GM21786 (cell line): ENCODE results near the gene PALD1.
A peak's percentile ranks its signal among the peaks of the same experiment; 100 is the strongest.
"Not testable (repeated sequence)": the region's sequence is repeated elsewhere in the genome, so short reads cannot be mapped to it uniquely, and the experiment has no call there.

ENCODE experiments used
- ATAC-seq: cut with Tn5 transposase; IDR thresholded peaks from one replicate; pipeline ENCODE4 v1.9.1; 2021; ENCODE audit not compliant: unreplicated experiment

Gene PALD1

DNA sequence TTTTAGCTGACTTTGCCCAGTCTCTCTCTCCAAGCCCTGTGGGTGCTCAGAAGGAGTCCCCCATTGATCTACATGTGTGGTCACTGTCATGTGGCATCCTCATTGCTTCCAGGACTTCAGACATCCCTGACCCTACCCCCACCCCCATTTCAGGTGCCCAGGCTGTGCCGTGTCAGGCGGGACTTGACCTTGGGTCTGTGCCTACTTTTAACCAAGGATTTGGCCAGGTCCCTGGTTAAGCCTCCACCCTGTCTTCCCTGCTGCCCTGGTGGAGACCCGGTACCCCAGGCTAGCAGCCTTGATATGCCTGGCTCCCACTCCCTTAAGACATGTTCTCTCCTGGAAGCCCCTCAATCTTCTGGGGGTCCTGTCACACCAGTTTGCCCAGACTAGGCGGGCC, 92.7 kb downstream of the PALD1 start:
- ATAC-seq, result no peak

DNA sequence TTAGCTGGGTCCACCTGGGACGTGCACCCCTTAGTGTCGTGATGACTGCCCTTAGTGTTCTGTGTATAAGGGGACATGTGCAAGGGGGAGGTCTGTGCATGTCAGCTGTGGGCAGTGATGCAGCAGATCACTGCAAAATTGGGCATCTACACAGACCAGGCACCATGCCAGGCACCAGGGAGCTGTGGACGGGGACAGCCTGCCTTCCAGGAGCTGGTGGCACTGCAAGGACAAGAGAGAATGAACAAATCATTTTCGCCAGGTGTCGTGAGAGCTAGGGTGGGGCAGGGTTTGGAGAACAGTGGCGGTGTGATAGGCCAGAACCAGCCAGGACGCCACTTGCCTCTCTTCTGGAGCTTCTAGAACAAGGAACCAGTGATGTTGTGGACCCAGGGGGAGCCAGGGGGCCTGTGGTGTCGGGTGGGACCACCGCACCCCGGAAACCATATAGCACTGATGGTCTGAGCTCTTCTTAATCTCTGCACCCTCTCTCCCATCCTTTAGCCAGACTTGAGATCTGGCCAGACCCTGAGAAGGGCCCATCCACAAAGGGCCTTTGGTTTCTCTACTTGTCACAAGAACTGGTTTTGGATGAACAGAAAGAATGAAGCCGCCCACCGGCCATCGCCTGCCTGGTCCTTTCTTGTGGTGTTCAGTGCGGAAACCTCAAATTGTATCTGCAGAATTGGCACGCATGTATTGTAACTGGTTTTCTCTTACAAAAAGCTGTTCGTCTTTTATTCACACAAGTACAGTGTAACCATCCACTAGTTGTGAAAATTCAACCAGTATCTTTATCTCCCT, 93.3 kb downstream of the PALD1 start:
- no peak for ATAC-seq

DNA sequence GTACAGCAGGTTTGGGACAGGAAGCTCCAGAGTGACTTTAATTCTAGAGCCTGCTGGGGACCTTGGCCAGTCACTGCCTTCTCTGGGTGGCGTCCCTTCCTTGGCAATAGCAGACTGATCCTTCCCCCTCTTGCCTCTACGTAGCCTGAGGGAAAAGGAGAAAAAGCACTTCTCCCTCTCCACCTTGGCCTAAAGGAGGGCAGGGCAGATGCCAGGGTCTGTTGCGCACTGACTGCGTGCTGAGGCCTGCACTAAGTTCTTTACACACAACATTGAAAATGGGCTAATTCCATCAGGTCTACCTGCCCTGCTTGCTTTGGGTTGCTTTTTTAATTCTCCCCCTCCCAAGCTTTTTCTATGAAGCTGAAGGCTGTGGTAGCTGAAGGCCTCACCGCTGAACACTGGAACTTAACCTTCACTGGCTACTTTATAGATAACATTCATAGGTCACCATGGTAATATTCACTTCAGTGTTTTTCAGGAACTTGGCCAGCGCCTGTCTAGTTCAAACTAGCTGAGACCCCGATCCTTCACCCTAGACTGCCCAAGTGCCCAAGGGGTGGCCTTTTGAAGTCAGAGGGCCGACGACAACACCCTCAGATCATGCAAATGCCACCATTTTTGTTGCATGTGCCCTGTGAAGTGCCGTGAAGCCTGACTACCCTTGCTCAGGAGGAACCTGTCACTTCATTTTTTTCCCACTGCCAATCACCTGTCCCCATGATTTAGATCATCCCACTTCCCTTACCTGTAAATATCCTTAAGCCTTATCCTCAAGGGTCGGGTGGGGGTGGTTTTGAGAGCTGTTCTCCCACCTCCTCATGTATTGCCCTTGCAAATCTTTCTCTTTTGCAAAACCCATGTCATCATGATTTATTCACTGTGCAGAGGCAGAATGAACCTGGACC, 95.3 kb downstream of the PALD1 start:
- ATAC-seq, result no peak

DNA sequence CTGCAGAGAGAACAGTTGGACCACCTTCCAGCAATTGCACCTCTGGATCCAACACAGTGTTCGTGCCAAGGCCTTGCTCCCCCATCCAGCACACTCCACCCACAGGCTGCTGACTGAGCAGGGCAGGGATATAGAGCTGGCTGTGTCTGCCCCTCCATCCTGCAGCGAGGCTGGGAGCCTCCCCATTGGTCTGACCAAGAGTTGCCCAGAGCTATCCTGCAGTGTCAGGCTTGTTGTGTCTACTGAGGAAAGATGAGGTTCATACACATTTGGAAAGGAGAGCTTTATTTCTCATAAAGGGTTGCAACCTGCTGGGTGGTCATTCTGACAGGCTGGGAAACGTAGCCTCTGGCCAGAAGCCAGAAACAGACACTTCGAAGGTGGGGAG, 96.9 kb downstream of the PALD1 start:
- no peak for ATAC-seq

DNA sequence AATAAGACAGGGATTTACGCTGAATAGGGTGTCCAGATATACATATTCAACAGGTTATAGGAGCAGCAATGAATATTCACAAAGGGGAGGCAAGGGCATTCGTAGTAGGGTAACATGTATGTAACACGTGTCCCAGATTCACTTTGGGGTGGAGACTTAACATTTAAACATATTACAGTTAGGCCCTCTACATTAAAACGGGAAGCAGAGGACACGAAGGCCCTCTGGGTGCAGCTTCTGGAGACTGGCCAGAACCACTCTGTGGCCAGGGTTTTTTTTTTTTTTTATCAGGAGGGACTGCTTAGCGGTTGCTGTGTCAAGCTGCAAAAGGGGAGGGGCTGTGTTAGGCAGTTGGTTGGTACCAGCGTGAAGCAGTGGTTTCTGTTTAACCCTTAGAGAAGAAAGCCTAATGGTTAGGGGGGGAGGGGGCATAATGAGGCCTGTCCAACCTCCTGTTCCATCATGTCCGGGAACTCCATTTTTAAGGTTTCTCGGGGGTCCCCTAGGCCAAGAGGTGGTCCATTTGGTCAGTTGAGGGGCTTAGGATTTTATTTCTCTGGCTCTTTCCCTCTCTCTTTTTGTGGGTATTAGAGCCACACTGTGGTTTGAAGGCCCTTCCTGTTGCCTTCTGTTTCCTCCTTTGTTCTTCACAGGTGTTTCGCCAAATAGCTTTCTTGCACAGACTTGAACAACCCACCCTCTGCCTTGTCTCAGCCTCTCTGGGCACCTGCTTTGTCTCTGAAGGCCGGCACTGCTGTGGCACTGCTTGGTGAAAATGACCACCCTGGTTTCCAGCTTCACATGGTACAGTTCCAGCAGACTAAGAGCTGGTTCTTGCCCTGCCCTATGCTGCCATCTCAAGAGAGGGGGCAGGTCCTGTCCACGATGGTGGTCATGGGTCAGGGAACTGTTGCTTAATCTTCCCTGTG, 97.6 kb downstream of the PALD1 start:
- peak; percentile 46 for ATAC-seq

DNA sequence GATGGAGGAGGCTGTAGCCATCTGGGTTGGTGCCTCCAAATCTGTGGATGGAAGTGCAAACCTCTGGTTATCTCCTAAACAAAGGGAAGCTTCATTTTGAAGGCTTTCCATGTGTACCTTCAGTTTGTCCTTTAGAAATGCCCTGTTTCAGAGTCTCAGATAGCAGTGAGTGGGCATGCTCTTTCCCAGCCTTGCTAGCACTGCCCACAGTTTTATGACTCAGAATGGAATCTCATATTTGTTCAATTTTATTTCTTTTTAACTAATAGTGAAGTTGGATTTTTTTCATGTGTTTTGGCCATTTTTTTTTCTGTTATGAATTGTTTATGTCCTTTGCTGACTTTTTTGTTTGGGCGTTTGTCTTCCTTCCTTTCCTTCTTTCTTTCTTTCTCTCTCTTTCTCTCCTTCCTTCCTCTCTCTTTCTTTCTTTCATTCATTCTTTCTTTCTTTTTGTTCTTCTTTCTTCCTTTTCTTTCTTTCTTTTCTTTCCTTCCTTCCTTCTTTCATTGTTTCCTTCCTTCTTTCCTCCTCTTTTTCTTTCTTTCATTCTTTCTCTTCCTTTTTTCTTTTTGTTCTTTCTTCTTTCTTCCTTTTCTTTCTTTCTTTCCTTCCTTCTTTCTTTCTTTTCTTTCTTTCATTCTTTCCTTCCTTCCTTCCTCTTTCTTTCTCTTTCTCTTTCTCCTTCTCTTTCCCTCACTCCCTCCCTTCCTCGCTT, 98.4 kb downstream of the PALD1 start:
- no peak for ATAC-seq

DNA sequence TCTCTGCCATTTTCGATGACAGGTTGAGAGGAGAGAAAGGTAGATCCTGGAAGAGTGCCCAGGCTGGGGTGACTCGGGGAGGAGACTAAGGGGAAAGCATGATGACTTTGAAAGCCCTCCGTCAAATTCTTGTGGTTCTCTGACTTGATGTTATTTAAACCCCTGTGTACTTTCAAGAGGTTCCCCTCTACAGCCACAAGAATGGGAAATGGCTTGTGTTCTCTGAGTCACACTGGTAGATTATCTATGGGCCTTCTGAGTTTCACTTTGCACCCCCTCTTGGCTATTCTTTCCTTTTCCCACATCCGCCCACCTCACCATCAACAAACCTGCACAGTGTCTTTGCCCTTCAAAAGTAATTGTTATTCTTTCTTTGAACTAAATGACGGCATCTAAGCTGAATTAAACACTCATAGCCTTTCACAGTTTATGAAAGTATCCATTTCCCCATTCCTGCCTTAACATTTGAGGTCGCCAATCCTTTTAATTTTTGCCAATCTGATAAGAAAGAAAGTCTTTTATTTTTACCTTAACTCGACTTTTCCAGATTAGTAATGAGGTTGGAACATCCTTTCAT, 99.9 kb downstream of the PALD1 start:
- ATAC-seq, result peak; percentile 55

DNA sequence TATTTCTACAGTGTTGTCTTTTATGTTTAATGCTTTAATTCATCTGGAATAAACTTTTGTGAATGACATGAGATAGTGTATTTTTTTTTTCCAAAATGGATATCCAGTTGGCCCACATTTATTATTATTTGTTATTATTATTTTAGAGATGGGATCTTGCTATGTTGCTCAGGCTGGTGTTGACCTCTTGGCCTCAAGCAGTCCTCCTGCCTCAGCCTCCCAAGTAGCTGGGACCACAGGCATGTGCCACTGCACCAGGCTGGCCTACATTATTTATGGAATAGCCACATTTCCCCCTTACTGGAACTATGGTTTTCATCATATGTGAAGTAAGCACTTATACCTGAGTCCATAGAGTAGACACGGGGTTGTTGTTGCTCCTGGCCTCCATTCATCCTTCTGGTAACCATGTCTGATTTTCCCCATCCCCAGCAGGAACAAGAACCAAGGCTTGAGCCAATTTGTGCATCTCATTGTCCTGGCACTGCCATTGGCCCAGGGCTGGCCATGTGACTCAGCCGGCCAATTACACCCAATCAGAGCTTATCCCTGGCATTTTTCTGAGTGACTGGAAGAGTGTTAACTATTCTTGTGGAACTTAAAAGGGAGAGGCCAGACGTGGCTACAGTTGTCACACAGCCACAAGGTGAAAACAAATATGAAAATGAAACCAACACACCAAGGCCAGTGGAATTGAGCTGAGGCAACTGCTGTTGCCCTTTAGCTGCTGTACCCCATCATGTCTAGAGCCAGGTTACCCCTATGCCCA, 100.9 kb downstream of the PALD1 start:
- ATAC-seq, result peak; percentile 25

DNA sequence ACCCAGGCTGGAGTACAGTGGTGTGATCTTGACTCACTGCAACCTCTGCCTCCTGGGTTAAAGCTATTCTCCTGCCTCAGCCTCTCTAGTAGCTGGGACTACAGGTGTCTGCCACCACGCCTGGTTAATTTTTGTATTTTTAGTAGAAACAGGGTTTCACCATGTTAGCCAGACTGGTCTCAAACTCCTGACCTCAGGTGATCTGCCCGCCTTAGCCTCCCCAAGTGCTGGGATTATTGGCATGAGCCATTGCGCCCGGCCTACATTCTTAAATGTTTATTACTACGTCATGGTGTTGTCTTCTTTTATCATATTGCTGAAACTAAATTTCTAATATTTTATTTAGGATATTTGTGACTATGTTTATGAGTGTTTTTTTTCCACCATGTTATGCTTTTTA, 102.6 kb downstream of the PALD1 start:
- ATAC-seq, result not testable (repeated sequence)

DNA sequence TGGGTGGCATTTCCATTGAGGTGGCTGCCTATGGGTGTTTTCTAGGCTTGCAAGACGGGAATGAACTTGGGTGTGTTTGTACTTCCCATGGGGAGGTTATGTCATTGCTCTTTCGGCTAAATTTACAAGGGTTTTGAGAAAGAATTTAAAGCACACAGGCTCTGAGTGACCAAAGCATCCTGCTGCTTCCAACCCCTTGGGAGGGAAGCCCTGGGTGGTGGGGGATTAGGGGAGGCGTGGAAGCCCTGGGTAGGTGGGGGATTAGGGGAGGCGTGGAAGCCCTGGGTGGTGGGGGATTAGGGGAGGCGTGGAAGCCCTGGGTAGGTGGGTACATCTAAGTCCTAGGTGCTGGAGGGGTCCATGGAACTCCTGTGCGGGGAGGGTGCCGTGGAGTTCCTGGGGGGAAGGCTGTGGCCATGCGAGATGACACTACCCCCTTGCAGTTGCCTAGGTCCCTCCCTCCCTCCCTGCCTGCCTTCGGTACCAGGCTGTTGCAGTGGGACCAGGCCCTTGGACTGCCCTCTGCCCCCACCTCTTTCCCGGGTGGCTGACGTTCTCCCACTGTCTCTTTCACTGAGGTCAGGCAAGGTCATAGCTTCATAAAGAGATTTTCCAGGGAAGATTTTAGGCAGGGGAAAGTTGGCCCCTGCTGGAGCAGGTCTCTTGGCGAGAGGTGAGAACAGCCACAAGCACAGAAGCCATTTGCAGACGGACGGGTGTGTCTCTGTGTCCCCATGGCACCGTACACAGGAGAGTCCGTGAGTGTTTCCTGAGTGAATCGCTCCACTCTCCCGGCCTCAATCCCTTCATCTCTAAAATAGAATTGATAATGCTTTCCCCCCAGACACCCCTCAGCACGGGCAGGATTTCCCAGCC, 104.5 kb downstream of the PALD1 start:
- ATAC-seq, result no peak

DNA sequence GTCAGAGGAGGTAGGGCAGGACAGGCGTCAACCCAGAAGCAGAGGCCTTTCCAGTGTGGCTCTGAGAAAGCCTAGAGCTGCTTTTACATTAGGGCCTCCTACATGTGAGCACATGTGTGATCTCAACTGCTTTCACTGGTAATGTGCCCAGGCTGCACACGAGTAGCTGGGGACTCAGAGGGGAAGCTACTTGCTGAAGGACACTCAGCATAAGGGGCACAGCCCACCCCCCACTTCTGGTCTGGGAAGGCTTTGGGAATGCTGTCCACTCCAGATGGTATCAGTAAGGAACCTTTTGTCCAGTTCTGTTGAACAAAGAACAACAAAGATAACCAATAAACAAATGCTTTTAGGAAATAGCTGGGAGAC, 105.1 kb downstream of the PALD1 start:
- ATAC-seq, result no peak

DNA sequence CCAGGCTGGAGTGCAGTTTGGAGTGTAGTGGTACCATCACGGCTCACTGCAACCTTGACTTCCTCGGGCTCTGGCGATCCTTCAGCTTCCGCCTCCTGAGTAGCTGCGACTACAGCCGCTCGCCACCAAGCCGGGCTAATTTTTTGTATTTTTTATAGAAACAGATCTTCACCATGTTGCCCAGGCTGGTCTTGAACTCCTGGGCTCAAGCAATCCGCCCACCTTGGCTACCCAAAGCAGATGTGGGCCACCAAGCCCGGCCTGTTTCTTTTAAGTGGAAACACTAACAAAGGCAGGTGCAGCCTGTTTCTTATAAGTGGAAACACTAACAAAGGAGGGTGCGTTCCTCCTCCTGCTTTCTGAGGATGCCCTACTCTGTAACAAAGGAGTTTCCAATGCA, 105.8 kb downstream of the PALD1 start:
- no peak for ATAC-seq

DNA sequence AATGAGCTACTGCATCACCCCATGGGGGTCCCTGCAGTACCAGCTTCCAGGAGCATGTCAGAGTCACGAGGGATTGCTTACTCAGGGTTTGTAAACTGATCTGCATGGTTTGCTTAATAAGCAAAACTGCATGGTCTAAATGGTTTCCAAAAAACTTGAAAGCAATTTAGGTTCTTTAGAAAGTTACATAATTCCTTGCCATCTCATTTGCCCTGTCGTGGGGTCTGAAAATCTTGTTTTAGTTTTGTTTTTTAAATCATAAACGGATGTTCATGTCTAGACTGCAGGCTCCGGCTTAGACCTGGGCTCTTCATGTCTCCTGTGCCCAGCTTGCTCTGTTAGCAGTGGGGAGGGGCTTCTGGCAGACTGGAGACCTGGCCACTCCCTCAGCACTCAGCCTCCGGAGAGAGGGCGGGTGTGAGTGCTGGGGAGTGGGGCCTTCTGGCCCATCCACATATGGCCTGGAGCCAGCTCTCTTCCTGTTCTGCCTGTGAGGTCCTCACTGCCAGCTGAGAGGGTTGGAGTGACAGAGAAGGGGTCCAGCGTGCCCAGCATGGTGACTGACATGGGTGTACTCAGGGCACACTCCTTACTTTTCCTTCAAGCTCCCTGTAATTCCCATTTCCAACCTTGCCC, 106.5 kb downstream of the PALD1 start:
- no peak for ATAC-seq

DNA sequence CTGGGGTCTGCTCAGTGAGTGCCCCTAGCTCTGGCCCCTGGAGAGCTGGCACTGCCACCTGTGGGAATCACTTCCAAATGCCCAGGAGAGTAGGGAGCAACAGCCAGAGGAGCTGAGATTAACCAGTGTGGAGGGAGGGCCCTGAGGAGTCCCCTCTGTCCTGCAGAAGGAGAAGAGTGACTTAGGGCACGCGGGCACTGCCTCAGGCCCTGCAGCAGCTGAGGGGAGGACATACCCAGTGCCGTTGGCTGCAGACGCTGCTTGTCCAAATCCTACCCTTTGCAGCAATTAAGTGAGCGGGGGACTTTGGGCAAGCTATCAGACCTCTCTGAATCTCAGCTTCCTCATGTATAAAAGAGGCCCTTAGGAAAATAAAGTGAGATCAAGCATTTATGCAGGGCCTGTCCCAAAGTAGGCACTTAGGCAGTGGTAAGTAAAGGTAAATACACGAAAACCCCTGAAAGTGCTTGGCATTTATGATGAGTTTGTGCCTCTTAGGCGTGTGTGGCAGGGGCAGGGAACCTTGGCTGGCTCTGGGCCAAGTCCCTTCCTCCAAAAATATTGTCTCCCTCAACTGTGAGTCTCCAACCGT, 107.1 kb downstream of the PALD1 start:
- ATAC-seq, result no peak

DNA sequence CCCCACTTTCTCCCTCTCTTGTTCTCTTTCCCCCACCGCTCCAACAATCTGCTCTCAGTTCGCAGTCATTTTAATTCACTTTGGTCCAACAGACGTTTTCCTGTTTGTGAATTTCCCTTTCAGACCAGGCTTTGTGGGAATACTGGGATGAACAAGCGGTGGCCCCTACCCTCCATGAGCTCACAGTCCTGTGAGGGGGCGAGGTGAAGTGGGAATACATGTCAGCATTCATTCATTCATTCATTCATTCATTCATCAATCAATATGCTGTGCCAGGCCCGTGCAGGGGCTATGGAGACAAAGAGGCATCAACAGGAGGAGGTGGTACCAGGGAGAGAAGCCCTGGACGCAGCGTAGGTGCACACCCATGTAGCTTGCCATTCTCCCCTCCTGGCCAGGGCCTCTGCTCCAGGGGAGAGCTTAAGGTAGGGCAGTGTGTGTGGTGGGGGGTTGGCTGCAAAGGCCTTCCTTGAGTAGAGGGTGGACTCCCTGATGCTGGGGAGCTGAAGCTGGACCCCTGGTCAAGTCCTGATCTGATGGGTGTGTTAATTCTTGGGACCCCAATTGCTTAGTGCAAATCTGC, 107.9 kb downstream of the PALD1 start:
- no peak for ATAC-seq

DNA sequence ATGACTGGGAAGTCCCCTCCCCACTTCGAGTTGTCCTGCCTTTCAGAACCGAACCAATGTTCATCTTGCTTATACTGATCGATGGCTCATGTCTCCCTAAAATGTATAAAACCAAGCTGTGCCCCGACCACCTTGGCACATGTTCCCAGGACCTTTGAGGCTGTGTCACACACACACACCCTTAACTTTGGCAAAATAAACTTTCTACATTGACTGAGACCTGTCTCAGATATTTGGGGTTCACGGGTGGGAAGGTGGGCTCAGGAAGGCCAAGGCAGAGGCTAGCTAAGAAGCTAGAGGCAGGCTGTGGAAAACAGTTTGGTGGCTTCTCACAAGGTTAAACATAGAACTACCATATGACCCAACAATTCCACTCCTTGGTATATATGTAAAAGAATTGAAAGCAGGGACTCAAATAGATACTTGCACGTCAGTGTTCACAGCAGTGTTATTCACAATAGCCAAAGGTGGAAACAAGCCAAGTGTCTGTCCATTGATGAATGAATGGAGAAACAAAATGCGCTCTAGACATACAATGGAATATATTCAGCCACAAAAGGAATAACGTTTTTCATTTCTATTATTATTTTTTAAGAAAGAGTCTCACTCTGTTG, 108.6 kb downstream of the PALD1 start:
- peak; percentile 57 for ATAC-seq

DNA sequence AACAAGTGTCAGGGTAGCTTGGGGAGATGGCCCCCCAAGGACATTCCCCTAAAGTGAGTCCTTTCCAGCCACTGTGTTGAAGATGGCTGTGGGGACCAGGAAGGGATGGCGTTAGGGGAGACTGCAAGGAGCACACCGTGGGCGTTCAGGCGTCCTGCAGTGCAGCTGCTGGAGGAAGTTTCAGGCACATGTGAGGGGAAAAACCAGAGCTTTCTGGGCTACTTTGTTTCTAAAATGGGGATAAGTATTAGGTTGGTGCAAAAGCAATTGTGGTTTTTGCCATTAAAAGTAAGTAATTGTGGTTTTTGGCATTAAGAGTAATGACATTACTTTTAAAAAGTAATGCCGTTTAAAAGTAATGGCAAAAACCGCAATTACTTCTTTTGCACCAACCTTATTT, 109.7 kb downstream of the PALD1 start:
- no peak for ATAC-seq
